AG09319 (cell line): ENCODE results near the gene EFCAB6.

Experiments
- DNase-seq: peaks from one replicate; pipeline ENCODE4 v3.0.0-alpha.2; 2010; ENCODE audit warnings: low read depth; ENCODE audit errors: extremely low read depth
- TF ChIP-seq, protein P1 (sequence below): IDR thresholded peaks from 2 replicates; pipeline ENCODE4 v1.5.1; 2011; ENCODE audit warnings: low read depth, mild to moderate bottlenecking, inconsistent platforms, low read length, moderate library complexity

Gene EFCAB6

GRCh38 chr22:43814264-43814663 lies 2.2 kb upstream of the EFCAB6 start:
- DNase-seq = no peak
- TF ChIP-seq, protein P1, sequence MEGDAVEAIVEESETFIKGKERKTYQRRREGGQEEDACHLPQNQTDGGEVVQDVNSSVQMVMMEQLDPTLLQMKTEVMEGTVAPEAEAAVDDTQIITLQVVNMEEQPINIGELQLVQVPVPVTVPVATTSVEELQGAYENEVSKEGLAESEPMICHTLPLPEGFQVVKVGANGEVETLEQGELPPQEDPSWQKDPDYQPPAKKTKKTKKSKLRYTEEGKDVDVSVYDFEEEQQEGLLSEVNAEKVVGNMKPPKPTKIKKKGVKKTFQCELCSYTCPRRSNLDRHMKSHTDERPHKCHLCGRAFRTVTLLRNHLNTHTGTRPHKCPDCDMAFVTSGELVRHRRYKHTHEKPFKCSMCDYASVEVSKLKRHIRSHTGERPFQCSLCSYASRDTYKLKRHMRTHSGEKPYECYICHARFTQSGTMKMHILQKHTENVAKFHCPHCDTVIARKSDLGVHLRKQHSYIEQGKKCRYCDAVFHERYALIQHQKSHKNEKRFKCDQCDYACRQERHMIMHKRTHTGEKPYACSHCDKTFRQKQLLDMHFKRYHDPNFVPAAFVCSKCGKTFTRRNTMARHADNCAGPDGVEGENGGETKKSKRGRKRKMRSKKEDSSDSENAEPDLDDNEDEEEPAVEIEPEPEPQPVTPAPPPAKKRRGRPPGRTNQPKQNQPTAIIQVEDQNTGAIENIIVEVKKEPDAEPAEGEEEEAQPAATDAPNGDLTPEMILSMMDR = no peak

DNA sequence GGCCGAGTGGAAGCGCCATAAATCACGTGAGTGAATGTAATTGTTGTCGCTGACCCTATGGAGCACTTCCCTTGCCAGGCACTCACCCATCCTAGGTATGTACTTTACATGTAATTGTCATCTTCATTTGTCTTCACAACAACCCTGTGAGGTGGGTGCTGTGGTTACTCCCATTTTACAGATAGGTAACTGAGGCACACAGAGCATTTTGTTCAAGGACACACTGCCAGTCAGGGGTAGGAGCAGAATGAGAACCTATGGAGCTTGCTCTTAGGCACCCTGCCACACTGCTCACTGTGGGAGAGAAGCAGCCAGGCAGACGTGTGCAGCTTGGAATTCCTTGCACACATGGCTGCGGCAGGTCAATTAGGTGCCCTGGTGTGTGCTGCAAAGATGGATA lies 785 bp upstream of the EFCAB6 start:
- TF ChIP-seq, protein P1 = no peak
- no peak for DNase-seq

DNA sequence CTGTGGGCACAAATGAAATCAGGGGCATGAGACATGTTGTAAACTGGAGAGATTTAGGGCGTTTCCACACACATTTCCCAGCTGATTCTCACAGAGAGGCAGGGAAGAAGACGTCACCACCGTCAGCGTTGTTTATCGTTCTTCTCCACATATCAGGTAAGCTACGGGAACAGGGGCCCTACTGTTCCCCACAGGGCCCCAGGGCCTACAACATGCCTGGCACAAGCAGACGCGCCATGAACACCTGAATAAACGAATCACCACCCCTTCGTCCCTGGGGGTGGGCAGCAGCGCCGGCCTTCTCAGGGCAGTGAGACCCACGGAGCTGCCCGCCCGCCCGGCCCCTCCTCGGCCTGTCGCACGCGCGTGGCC lies 342 bp downstream of the EFCAB6 start:
- TF ChIP-seq, protein P1 = no peak
- DNase-seq = no peak

GRCh38 chr22:43802897-43803495 lies 9.1 kb downstream of the EFCAB6 start:
- TF ChIP-seq, protein P1 = no peak
- DNase-seq = no peak

GRCh38 chr22:43800970-43801369 lies 11.1 kb downstream of the EFCAB6 start:
- TF ChIP-seq, protein P1 = no peak
- DNase-seq = no peak

GRCh38 chr22:43798492-43798891 lies 13.6 kb downstream of the EFCAB6 start:
- no peak for DNase-seq
- TF ChIP-seq, protein P1 = no peak

- TF ChIP-seq, protein P1 = peak; percentile 74
- DNase-seq = peak; percentile 52
These were observed 15.5 kb downstream of the EFCAB6 start for GRCh38 chr22:43796567-43796966.
